GM19035 (cell line): ENCODE results near the gene HTR6.
"Not testable (repeated sequence)": the region's sequence is repeated elsewhere in the genome, so short reads cannot be mapped to it uniquely, and the experiment has no call there.

Experiments used
- ATAC-seq: cut with Tn5 transposase; IDR thresholded peaks from one replicate; pipeline ENCODE4 v1.9.1; 2021; ENCODE audit not compliant: unreplicated experiment

The HTR6 gene

DNA sequence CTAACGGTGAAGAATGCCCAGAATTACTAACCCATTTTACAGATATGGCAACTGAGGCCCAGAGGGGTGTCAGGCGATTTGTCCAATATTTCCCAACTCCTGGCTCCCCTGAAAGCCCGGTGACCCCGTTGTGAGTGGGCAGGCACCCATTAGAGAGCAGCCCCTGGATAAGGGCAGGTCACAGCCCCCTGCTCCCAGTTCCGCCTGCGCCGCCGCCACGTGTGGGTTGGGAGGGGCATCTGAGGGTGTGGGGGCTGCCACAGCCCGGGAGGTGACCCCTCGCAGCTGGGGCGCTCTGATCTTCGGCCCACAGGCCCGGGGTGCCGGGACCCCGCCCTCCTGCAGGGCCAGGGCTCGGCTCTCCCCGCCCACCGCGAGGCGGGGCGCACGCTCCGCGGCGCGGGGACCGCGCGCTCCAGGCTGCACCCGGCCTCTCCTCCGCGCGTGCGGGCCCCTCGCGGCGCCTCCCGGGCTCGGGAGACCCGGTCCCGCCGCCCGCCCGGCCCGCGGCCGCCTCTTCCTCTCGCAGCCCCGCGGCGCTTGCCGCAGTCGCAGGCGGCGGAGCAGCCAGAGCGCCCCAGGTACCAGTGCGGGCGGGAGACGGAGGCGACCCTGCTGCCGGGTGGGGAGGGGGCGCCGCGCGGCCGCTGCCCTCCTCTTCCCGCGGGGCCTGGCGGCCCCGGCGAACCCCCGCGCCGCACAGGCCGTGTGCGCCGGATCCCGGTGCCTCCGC is at the start of gene HTR6:
Gene HTR6 (plus strand): TSS at position 423 of the 733 bp plus-strand sequence. CDS start 879 bp downstream, outside the sequence.
- no peak for ATAC-seq

GRCh38 chr1:19615438-19615837 is 49.2 kb upstream of the HTR6 start:
- ATAC-seq: no peak

GRCh38 chr1:19616489-19616888 is 48.2 kb upstream of the HTR6 start:
- ATAC-seq: no peak

DNA sequence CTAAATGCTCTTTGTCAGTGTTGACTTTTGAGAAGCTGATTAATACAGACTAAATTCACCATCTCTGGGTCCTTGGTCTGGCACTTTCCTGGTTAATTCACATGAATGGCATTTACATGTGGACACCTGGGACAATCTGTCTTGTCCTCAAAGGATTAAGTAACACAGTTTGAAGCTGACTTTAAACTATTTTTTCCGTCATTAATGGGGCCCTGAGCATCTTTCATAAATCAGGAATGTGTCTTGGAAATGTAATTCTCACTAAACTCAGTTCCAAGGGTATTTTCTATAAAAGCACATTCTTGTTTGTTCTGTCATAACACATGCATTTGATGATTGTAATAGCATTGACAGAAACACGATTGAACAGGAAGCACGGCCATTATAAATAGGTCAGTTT is 47.3 kb upstream of the HTR6 start:
- ATAC-seq: no peak

DNA sequence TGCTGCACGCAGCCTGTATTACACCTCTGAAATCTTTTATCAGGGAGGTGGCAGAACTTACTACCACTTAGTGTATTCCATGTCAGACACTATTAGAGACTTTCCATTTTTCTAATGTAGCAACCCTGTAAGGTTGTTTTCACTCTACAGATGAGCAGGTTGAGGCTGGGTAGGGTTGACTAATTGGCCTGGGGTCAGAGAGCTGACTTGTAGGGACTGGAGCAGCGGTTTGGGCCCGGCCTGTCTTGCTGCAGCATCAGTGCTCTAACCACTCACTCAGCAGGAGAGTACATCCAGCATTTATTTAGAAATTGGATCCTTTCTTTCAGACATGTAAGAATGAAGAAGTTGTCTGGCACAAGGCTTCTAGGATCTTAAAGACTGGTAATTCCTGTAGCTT is 46.2 kb upstream of the HTR6 start:
- no peak for ATAC-seq

- no peak for ATAC-seq
Observed at GRCh38 chr1:19619697-19620384, 44.8 kb upstream of the HTR6 start.

DNA sequence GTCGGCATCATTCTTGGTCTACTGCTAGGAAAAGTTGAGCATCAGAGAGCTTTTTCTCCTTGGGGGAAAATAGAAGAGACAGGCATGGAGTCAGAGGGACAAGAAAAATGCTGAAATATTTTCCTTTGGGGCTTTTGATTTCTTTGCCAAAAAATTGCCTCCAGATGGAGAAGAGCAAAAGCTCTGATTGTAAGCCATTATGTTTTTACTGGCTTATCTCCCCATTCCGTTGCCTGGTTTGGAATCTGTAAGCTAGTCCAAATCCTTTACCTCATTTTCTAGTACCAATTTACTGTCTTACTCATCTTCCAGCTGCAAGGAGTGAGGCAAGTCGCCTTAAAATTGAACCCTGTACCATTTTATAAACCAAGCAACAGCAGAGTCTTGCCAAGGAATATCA is 43.9 kb upstream of the HTR6 start:
- ATAC-seq: no peak

DNA sequence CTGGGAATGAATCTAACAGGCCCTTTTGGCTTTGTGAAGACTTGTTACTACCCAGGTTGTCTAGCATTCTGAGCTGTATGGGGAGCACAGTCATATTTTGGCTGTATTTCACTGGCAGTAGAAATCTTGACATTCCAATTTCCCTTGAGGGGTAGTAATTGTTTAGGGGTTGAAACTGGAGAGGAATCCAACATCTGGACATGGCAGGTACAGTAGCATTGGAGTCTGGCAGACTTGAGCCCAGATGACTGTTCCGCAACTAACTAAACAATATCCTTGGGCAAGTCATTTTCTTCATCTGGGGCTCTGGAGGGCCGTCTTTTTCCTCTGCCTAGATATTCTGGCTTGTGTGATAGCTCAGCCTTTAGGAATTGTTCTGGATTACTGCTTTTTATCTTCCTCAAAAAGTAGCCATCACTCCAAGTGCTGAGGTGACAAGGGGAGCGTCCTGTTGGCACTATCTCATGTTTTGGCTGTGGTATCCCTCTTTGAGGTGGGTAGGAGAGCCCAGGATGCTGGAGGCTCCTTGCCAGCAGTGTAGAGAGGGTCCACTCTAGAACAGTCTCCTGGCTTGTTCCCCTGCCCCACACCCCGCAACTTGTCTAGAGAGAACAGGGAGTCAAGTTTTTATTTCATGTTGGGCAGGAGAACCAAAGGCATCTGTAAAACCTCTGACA is 43.3 kb upstream of the HTR6 start:
- no peak for ATAC-seq

- ATAC-seq: no peak
Observed at GRCh38 chr1:19622204-19622603, 42.5 kb upstream of the HTR6 start.

DNA sequence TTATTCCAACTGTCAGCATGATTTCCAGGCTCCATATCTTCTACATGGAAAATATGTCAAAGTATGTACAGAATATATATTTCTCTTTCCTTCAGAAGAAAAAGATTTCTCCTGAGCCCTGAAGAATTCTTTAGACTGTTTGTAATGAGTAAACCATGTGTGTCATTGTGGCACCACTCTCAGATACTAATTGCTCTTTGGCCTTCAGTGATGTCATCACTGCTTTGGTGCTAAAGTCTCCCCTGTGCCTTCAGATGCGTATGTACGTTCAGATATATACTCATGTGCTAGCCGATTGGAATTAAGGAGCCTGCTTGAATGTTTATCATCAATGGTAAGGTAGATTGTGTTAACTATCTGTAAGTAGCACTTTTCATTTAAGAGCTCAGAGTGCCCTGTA is 41.2 kb upstream of the HTR6 start:
- no peak for ATAC-seq

GRCh38 chr1:19625291-19625937 is 39.3 kb upstream of the HTR6 start:
- ATAC-seq: no peak

GRCh38 chr1:19628879-19629278 is 35.8 kb upstream of the HTR6 start:
- no peak for ATAC-seq

GRCh38 chr1:19629357-19629756 is 35.3 kb upstream of the HTR6 start:
- no peak for ATAC-seq

- not testable (repeated sequence) for ATAC-seq
Observed at GRCh38 chr1:19630192-19630591, 34.5 kb upstream of the HTR6 start.

DNA sequence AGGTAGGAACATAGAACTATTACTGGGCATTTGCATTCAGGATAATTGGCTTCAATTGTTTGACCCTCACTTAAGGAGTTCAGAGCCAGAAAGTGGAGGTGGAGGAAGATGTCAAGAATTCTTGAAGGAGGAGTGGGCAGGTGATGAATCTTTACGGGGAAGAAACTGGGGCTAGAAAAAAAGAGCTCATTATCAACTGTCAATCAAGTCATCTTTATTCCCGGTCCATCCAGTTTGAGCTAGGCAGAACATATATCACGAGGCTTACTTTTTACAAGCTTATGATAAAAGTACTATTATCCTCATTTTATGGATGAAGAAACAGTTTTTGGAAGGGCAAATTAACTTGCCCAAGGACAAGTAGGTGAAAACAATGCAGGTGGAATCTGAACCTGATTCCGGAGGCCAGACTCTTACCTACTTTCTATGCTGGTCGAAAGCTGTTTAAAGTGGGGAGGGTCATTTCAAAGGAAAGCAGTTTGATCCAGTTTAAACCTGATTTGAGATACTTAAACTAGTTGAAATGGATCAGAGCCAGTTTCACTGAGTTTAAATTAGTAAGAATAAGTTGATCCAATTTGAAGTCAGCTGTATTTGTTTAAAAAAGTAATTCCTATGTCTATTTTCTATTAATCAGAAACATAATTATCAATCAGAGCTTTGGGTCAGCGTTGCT is 33.8 kb upstream of the HTR6 start:
- ATAC-seq: no peak

DNA sequence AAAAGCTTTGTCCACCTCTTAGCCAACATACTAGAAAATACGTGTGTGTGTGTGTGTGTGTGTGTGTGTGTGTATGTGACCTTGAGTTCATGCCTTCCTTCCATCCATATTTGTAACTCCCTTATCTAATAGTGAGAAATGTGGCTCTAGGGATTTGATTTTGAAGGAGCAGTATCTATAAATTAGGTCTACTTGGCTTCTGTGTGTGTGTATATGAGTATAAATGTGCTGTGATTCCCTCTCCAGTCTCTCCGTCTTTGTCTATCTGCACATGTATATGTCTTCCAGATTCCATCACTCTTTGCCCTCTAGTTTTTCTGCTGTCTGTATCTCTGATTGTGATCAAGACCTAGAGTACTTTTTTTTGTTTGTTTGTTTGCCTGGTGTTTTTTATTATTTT is 32.5 kb upstream of the HTR6 start:
- no peak for ATAC-seq

GRCh38 chr1:19633106-19633505 is 31.6 kb upstream of the HTR6 start:
- no peak for ATAC-seq

- ATAC-seq: not testable (repeated sequence)
Observed at GRCh38 chr1:19635064-19635463, 29.6 kb upstream of the HTR6 start.

- ATAC-seq: no peak
Observed at GRCh38 chr1:19635646-19636045, 29.0 kb upstream of the HTR6 start.

- ATAC-seq: no peak
Observed at GRCh38 chr1:19636065-19636464, 28.6 kb upstream of the HTR6 start.

- not testable (repeated sequence) for ATAC-seq
Observed at GRCh38 chr1:19636749-19637148, 27.9 kb upstream of the HTR6 start.
